Lower leg skin (tissue), 4 donors: ENCODE data around the gene ZNF687. TPM values are rescaled to one million over a fixed set of nuclear protein-coding genes. Genes with fewer than 3 reads are reported as not detected.

Experiments
- DNase-seq, 2 donors: peaks; one replicate each; pipeline ENCODE4 v3.0.0-alpha.2; 2019; ENCODE audit warnings: low spot score in 2 of 2
- H3K4me3 ChIP-seq: fragments of 200-600 bp; sonication (generic); 2 replicates; pipeline ENCODE4 v1.5.1; 2017; ENCODE audit warnings: mild to moderate bottlenecking, low read depth; ENCODE audit not compliant: poor library complexity, severe bottlenecking
- POLR2A ChIP-seq, 2 donors: fragments of 450-650 bp; IDR thresholded peaks; one replicate each; pipeline ENCODE4 v1.6.1; 2016 to 2017; ENCODE audit warnings: antibody characterized with exemption in 2 of 2, mild to moderate bottlenecking in 1 of 2, moderate library complexity in 1 of 2
- WGBS, 2 donors: methylation state at CpG; one replicate each; pipeline ENCODE4 v1.1.5; 2018; 5-methylcytosine and 5-hydroxymethylcytosine counted together
- intact Hi-C: fragments of 100-400 bp; cut with DNase I; formaldehyde crosslinking; loops from one replicate; pipeline ENCODE4 v1.15.0; 2023; ENCODE audit warnings: low total_unique reads
- total RNA-seq, 4 donors: library from RNA; depleted of rRNA; stranded (reverse); fragments of >200 nt; gene quantifications; one replicate each; pipeline ENCODE4 v1.1.0, GENCODE V29; 2016
- TF ChIP-seq, protein P1 (sequence below), 3 donors: fragments of 450-650 bp; IDR thresholded peaks; one replicate each; pipeline ENCODE4 v1.5.1; 2016; ENCODE audit warnings: antibody characterized with exemption in 3 of 3, mild to moderate bottlenecking in 3 of 3, moderate library complexity in 2 of 3

ZNF687 gene
- total RNA-seq, 4 donors from 2014 or later = 21.9 to 45.0 (median 32.2) TPM

DNA sequence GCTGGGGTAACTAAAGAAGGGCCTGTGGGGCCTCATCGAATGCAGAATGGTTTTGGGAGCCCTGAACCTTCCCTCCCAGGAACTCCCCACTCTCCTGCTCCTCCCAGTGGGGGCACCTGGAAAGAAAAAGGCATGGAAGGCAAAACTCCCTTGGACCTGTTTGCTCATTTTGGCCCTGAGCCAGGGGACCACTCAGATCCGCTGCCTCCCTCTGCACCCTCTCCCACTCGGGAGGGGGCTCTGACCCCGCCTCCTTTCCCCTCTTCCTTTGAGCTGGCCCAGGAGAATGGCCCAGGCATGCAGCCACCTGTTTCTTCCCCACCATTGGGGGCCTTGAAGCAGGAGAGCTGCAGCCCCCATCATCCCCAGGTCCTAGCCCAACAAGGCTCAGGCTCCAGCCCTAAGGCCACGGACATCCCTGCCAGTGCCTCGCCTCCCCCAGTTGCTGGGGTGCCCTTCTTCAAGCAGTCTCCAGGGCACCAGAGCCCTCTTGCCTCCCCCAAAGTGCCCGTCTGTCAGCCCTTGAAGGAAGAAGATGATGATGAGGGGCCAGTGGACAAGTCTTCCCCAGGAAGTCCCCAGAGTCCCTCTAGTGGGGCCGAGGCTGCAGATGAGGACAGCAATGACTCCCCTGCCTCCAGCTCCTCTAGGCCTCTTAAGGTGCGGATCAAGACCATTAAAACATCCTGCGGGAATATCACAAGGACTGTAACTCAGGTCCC is 4.7 kb downstream of the ZNF687 start:
- no peak for DNase-seq
- intact Hi-C loops = no loop called here
- no peak overlapping the region for H3K4me3 ChIP-seq
- TF ChIP-seq, protein P1, sequence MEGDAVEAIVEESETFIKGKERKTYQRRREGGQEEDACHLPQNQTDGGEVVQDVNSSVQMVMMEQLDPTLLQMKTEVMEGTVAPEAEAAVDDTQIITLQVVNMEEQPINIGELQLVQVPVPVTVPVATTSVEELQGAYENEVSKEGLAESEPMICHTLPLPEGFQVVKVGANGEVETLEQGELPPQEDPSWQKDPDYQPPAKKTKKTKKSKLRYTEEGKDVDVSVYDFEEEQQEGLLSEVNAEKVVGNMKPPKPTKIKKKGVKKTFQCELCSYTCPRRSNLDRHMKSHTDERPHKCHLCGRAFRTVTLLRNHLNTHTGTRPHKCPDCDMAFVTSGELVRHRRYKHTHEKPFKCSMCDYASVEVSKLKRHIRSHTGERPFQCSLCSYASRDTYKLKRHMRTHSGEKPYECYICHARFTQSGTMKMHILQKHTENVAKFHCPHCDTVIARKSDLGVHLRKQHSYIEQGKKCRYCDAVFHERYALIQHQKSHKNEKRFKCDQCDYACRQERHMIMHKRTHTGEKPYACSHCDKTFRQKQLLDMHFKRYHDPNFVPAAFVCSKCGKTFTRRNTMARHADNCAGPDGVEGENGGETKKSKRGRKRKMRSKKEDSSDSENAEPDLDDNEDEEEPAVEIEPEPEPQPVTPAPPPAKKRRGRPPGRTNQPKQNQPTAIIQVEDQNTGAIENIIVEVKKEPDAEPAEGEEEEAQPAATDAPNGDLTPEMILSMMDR (IDR thresholded peaks at IDR 0.05) = no peak
- TF ChIP-seq POLR2A (IDR thresholded peaks at IDR 0.05) = no peak
- 79 to 90% methylated on average over 10 of the region's 10 CpGs for WGBS, 2 donors

DNA sequence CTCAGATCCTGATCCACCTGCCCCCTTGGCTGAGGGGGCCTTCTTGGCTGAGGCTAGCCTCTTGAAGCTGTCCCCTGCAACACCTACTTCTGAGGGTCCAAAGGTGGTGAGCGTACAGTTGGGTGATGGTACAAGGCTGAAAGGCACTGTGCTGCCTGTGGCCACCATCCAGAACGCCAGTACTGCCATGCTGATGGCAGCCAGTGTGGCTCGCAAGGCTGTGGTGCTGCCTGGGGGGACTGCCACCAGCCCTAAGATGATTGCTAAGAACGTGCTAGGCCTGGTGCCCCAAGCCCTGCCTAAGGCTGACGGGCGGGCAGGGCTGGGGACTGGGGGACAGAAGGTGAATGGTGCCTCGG is 5.2 kb downstream of the ZNF687 start:
- TF ChIP-seq, protein P1 (IDR thresholded peaks at IDR 0.05) = no peak
- no peak for TF ChIP-seq POLR2A (IDR thresholded peaks at IDR 0.05)
- DNase-seq = no peak
- H3K4me3 ChIP-seq = no peak overlapping the region
- intact Hi-C loops = no loop called here
- WGBS, 2 donors = 76 to 93% methylated on average over 7 of the region's 7 CpGs

DNA sequence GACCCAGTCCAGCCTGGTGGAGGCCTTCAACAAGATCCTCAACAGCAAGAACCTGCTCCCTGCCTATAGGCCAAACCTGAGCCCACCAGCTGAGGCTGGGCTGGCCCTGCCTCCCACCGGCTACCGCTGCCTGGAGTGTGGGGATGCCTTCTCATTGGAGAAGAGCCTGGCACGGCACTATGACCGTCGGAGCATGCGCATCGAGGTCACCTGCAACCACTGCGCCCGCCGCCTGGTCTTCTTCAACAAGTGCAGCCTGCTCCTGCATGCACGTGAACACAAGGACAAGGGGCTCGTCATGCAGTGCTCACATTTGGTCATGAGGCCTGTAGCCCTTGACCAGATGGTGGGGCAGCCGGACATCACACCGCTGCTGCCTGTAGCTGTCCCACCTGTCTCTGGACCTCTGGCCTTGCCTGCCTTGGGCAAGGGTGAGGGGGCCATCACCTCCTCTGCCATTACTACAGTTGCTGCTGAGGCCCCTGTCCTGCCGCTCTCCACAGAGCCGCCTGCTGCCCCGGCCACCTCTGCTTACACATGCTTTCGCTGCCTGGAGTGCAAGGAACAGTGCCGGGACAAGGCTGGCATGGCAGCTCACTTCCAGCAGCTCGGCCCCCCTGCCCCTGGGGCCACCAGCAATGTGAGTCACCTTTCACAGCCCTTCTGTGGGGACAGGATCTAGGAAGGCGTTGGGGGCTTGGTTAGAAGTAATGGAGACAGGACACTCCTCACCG is 5.8 kb downstream of the ZNF687 start:
- no peak for DNase-seq
- TF ChIP-seq, protein P1 (IDR thresholded peaks at IDR 0.05) = no peak
- TF ChIP-seq POLR2A (IDR thresholded peaks at IDR 0.05) = no peak
- intact Hi-C loops = no loop called here
- H3K4me3 ChIP-seq = no peak overlapping the region
- WGBS, 2 donors = 91 to 94% methylated on average over 22 of the region's 22 CpGs

DNA sequence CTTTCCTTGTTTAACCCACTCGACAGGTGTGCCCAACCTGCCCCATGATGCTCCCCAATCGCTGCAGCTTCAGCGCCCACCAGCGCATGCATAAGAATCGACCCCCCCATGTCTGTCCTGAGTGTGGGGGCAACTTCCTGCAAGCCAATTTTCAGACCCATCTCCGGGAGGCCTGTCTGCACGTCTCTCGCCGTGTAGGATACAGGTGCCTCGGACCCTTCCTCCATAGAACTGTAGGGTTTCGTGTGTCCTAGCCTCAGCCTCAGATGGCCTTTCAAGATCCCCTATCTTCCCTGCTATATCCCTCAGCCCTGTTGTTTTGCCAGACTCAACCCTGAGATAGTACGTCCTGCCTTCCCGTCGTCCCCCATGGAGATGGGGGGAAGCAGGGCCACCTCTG is 6.4 kb downstream of the ZNF687 start:
- WGBS, 2 donors = 80 to 89% methylated on average over 14 of the region's 14 CpGs
- intact Hi-C loops = no loop called here
- no peak overlapping the region for H3K4me3 ChIP-seq
- TF ChIP-seq POLR2A (IDR thresholded peaks at IDR 0.05) = no peak
- TF ChIP-seq, protein P1 (IDR thresholded peaks at IDR 0.05) = no peak
- no peak for DNase-seq

DNA sequence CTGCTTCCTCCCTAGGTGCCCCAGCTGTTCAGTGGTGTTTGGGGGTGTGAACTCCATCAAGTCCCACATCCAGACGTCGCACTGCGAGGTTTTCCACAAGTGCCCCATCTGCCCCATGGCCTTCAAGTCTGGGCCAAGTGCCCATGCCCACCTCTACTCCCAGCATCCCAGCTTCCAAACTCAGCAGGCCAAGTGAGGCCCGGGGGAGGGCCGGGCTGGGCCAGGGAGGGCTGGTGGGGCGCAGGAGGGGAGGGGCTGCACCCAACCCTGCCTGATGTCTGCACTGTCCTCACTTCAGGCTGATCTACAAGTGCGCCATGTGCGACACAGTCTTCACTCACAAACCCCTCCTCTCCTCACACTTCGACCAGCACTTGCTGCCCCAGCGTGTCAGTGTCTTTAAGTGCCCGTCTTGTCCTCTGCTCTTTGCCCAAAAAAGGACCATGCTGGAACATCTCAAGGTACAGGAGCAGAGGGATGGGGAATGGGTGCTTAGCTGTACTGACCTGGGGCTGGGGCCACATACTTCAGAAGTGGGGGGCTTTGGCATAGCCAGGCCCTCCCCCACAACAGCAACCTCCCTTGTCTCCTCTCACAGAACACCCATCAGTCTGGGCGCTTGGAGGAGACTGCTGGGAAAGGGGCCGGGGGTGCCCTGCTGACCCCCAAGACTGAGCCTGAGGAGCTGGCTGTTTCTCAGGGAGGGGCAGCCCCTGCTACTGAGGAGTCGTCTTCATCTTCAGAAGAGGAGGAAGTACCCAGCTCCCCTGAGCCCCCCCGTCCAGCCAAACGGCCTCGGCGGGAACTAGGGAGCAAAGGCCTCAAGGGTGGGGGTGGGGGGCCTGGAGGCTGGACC is 7.2 kb downstream of the ZNF687 start:
- 76 to 82% methylated on average over 18 of the region's 18 CpGs for WGBS, 2 donors
- H3K4me3 ChIP-seq = no peak overlapping the region
- TF ChIP-seq POLR2A (IDR thresholded peaks at IDR 0.05) = no peak
- TF ChIP-seq, protein P1 (IDR thresholded peaks at IDR 0.05) = no peak
- intact Hi-C loops = no loop called here
- DNase-seq = no peak
